ENCODE measurements around the gene C14orf93. TPM values are rescaled to one million over a fixed set of nuclear protein-coding genes. Genes with fewer than 3 reads are reported as not detected.

Gene C14orf93
- polyA plus RNA-seq, 2 of the 4 experiments (the other 2 are of a cell fraction) = 6.8 to 9.7 TPM

- WGBS (ENCODE audit: missing lambda C conversion rate) = 8% methylated on average over 24 of the region's 73 CpGs
- peak; percentile 58 to 64 for DNase-seq (ENCODE audit: low read depth in 1 of 2, low spot score in 1 of 2)
- Histone ChIP-seq H3K4me1 (peaks cover 32% of the 10 kb centered on the region), H3K9me3 (no peaks in the 10 kb centered on the region), H3K4me2 (peak within 1 kb of the TSS; percentile 97), H3K4me3 (peak within 1 kb of the TSS; percentile 71), H3K27ac (peak within 1 kb of the TSS; percentile 76 to 89)
- CTCF ChIA-PET = interaction anchor here (0.8 to 33.8 kb wide), 60 partner anchors 9 to 672 kb away, joined by 3 to 1206 read pairs (median 6); partner anchors contain the start of genes ACIN1, AJUBA, C14orf119 and HAUS4
- POLR2A ChIA-PET = interaction anchor here (0.6 to 2.8 kb wide), 8 partner anchors 13 to 292 kb away, joined by 3 to 20 read pairs (median 6); partner anchors contain the start of genes AJUBA and PRMT5
- peak; percentile 52 to 68 for ATAC-seq
- no peak for TF ChIP-seq HEYL (CRISPR knock-in tag; IDR thresholded peaks at IDR 0.05)
- TF ChIP-seq NPAS2 (CRISPR knock-in tag; IDR thresholded peaks at IDR 0.05; ENCODE audit: borderline replicate concordance) = no peak
- no peak for TF ChIP-seq RCOR1 (IDR thresholded peaks at IDR 0.05; ENCODE audit: low read depth, low read length)
- TF ChIP-seq POLR2A (IDR thresholded peaks at IDR 0.05; ENCODE audit: low read length) = peak; percentile 49
- no peak for FAIRE-seq
Measured at GRCh38 chr14:23056956-23057756, 47.2 kb upstream of the C14orf93 start, which contains the start of gene CDH24. TSS of gene CDH24 (minus strand) at chr14:23057520. CDS start at chr14:23055733, 1,787 bp downstream.

GRCh38 chr14:23056145-23056955 lies 46.4 kb upstream of the C14orf93 start:
- DNase-seq (ENCODE audit: low read depth in 1 of 2, low spot score in 1 of 2) = peak; percentile 84 to 97
- ChIA-PET POLR2A (interaction anchor here (1.9 to 2.8 kb wide), 3 partner anchors 50 to 127 kb away, joined by 7 to 20 read pairs (median 13); partner anchors contain the start of gene PRMT5), CTCF (interaction anchor here (0.9 to 33.8 kb wide), 28 partner anchors 9 to 672 kb away, joined by 3 to 1206 read pairs (median 6); partner anchors contain the start of genes AJUBA, C14orf119, HAUS4 and PRMT5)
- Histone ChIP-seq H3K9me3 (no peaks in the 10 kb centered on the region), H3K4me3 (peak overlapping the region; percentile 71), H3K4me1 (peaks cover 24% of the 10 kb centered on the region), H3K27ac (peak overlapping the region; percentile 18 to 89; a peak in 5 of 6 replicates), H3K4me2 (peak overlapping the region; percentile 97)
- WGBS (ENCODE audit: missing lambda C conversion rate) = under 1% methylated on average over 17 of the region's 17 CpGs
- peak; percentile 67 for TF ChIP-seq MAX (IDR thresholded peaks at IDR 0.05)
- no peak for TF ChIP-seq FOSL2 (IDR thresholded peaks at IDR 0.05)
- TF ChIP-seq FOSL2 (CRISPR knock-in tag; IDR thresholded peaks at IDR 0.05) = no peak
- TF ChIP-seq CTCF (IDR thresholded peaks at IDR 0.05) = peak; percentile 80
- TF ChIP-seq ELK1 (IDR thresholded peaks at IDR 0.05; ENCODE audit: low read depth, low read length) = no peak
- no peak for TF ChIP-seq ATOH8 (CRISPR knock-in tag; IDR thresholded peaks at IDR 0.05; ENCODE audit: low read depth)
- 0 out of 2 replicates have a peak, but pooled peaks have one; percentile 47 for TF ChIP-seq MAZ (IDR thresholded peaks at IDR 0.05; ENCODE audit: borderline replicate concordance, low read depth, low read length)
- no peak for TF ChIP-seq MYC (IDR thresholded peaks at IDR 0.05; ENCODE audit: borderline replicate concordance, low read length)
- peak; percentile 26; the same call in 1 of the 2 replicates for TF ChIP-seq E2F6 (IDR thresholded peaks at IDR 0.05; ENCODE audit: borderline replicate concordance, low read depth)
- no peak for TF ChIP-seq HOXB13 (CRISPR knock-in tag; IDR thresholded peaks at IDR 0.05; ENCODE audit: low read depth)
- peak; percentile 65 for TF ChIP-seq SMC3 (IDR thresholded peaks at IDR 0.05)
- TF ChIP-seq GATA3 (IDR thresholded peaks at IDR 0.05; ENCODE audit: borderline replicate concordance) = 0 out of 2 replicates have a peak, but pooled peaks have one; percentile 1
- TF ChIP-seq SREBF2 (IDR thresholded peaks at IDR 0.05) = no peak
- TF ChIP-seq RAD21 (conservative IDR thresholded peaks at IDR 0.05 in 1 of 2, IDR thresholded peaks at IDR 0.05 in 1 of 2) = peak; percentile 47 to 50
- ATAC-seq = peak; percentile 64 to 86
- FAIRE-seq = no peak

Data from A549 (cell line).